ENCODE results near the gene AIFM3. TPM values are rescaled to one million over a fixed set of nuclear protein-coding genes. Genes with fewer than 3 reads are reported as not detected.

AIFM3 gene
- total RNA-seq, 1 experiment from 2014 or later: 3.2 TPM

GRCh38 chr22:21028277-21029251 is 61.5 kb downstream of the AIFM3 start:
- no peak for DNase-seq (ENCODE audit: low read depth, low spot score)
- in situ Hi-C loops (cut with HindIII; ENCODE audit: low pct_unique_long_range_greater_than_20kb, low sequenced_read_pairs): no loop called here

- no peak for DNase-seq (ENCODE audit: low read depth, low spot score)
- in situ Hi-C loops (cut with HindIII; ENCODE audit: low pct_unique_long_range_greater_than_20kb, low sequenced_read_pairs): no loop called here
Measured at GRCh38 chr22:21029486-21030025, 62.5 kb downstream of the AIFM3 start.

- in situ Hi-C loops (cut with HindIII; ENCODE audit: low pct_unique_long_range_greater_than_20kb, low sequenced_read_pairs): no loop called here
- DNase-seq (ENCODE audit: low read depth, low spot score): no peak
Measured at GRCh38 chr22:21030032-21030431, 63.0 kb downstream of the AIFM3 start.

Other genes starting within 250 kb of the AIFM3 start
- gene SERPIND1, start 193.1 kb upstream of the AIFM3 start, total RNA-seq (2014; rRNA removed; shearing (Covaris generic)): 0.34 TPM in 1 of 2 replicates, not detected in the other
- 29.3 and 33.6 TPM in 2 replicates for gene PI4KA, start 108.4 kb upstream of the AIFM3 start, total RNA-seq (2014; rRNA removed; shearing (Covaris generic))
- 10.0 and 10.7 TPM in 2 replicates for gene SNAP29, start 108.2 kb upstream of the AIFM3 start, total RNA-seq (2014; rRNA removed; shearing (Covaris generic))
- gene CRKL, start 49.8 kb upstream of the AIFM3 start, total RNA-seq (2014; rRNA removed; shearing (Covaris generic)): 33.5 and 36.3 TPM in 2 replicates
- 34.1 and 36.7 TPM in 2 replicates for gene LZTR1, start 15.0 kb downstream of the AIFM3 start, total RNA-seq (2014; rRNA removed; shearing (Covaris generic))
- gene THAP7, start 34.9 kb downstream of the AIFM3 start, total RNA-seq (2014; rRNA removed; shearing (Covaris generic)): 50.2 and 55.3 TPM in 2 replicates
- gene P2RX6, start 47.9 kb downstream of the AIFM3 start, total RNA-seq (2014; rRNA removed; shearing (Covaris generic)): 1.4 and 2.7 TPM in 2 replicates
- gene SLC7A4, start 65.3 kb downstream of the AIFM3 start, total RNA-seq (2014; rRNA removed; shearing (Covaris generic)): 2.0 and 2.9 TPM in 2 replicates
- 0.03 TPM in 1 of 2 replicates, not detected in the other for gene LRRC74B, start 78.7 kb downstream of the AIFM3 start, total RNA-seq (2014; rRNA removed; shearing (Covaris generic))